HG03469 (cell line): ENCODE measurements around the gene SNED1.

ENCODE experiments used
- ATAC-seq: cut with Tn5 transposase; IDR thresholded peaks from one replicate; pipeline ENCODE4 v1.9.1; 2021; ENCODE audit warnings: mild to moderate bottlenecking, moderate library complexity, moderate number of reproducible peaks; ENCODE audit not compliant: unreplicated experiment

The SNED1 gene

GRCh38 chr2:240991378-240992263 is 6.8 kb upstream of the SNED1 start:
- no peak for ATAC-seq

GRCh38 chr2:240992572-240993291 is 5.7 kb upstream of the SNED1 start:
- no peak for ATAC-seq

DNA sequence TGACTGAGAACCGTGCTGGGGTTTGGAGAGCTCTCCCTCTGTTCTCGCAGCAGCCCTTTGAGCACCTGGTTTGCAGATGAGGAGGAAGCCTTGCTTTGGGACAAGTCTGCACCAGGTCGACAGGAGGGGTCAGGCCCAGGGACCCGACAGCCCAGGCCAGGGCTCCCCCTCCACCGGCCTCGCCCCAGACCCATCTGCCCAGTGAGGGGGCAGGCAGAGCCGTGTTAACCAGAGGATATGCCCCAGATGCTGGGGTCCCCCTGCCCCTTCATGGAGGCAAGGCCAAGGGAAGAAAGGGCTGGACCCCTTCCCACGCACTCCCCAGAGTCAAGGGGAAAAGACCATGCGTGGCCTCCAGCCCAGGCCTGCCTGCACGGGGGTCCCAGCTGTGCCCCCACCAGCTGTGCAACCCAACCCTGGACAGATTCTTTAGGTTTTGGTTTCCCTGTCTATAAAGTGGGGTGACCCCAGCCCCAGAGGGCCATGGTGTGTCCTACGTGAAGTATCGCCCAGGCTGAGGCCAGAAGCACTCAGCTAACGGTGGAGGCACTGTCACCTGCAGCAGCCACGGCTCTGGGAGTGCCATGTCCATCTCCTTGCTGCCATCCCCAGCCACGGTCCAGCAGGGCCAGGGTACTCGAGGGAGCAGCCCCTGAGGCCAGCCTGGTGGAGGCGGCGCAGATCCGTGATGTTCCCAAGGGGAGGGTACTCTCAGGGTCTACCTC is 4.8 kb upstream of the SNED1 start:
- ATAC-seq, result no peak

DNA sequence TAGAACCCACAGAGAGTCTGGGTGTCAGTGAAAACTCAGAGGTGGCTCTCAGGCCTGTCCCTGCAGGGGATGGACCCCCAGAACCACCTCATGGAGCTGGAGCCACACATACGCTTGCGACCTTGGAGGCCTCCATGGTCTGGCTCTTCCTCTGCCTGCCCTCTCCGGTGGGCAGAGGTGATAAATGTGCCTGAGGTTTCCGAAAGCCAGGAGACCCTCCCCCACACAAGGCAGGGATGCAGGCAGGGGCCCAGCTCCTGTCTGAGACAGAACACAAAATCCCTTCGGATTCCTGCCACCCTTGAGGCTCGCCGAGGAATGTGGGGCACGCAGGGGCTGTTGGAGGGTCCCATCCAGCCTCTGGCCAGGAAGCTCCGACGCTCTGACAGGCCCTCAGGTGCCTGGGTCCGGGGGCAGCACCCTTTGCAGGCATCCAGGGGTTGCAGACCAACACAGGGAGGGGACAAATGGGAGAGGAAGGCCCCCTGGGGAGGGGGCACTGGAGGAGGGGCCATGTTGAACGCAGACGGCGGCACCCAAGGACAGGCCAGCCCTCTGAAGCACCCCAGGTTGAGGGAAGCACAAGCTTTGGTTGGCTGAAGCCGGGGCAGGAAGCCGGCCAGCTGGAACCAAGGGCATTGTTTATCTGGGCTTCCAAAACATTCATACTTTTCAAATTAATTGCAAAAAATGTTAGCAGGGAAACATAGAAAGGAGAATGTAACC is 4.1 kb upstream of the SNED1 start:
- ATAC-seq, result no peak

GRCh38 chr2:240995041-240996021 is 3.1 kb upstream of the SNED1 start:
- ATAC-seq, result no peak

DNA sequence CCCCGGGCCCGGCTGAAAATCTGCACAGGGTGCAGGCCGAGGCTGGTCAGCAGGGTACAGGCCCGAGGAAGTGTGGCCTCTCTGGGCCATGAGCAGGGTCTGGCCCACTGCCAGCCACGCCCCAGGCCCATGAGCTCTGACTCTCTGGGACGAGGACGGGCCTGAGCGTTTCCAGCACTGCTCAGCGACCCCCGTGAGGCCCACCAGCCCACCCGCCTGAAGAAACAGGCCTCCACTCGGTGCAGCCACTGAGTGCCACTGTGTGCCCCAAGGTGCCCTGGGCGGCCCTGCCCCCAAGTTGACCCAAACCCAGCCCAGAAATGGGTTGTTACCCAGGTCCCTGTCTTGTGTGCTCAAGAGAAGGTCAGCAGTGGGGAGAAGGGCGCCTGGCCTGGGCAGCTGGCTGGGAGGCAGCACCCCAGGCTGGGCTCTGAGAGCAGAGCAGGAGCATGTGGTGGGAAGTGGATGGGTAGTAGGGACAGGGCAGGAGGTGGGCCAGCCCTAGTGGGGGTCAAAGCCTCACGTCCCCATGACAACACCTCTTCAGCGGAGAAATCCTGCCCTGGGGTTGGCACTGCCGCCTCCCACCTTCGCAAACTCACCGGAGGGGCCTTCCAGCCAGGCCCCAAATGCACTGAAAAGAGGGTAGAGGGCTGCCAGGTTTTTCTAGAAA is 2.1 kb upstream of the SNED1 start:
- ATAC-seq, result no peak

DNA sequence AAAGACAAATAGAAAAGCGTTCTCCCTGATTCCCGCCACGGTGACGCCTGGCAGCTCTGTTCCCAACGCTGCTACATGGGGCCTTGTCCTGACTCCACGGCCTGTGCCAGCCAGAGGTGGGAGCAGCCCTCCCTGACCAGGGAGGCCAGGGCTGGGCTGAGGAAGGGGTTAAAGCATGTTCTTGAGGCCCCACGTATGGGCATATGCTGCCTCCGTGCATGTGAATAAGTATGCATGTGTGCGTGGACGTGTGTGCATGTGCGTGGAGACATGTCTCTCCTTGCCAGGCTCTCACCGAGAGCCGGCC is 1.6 kb upstream of the SNED1 start:
- ATAC-seq, result no peak

DNA sequence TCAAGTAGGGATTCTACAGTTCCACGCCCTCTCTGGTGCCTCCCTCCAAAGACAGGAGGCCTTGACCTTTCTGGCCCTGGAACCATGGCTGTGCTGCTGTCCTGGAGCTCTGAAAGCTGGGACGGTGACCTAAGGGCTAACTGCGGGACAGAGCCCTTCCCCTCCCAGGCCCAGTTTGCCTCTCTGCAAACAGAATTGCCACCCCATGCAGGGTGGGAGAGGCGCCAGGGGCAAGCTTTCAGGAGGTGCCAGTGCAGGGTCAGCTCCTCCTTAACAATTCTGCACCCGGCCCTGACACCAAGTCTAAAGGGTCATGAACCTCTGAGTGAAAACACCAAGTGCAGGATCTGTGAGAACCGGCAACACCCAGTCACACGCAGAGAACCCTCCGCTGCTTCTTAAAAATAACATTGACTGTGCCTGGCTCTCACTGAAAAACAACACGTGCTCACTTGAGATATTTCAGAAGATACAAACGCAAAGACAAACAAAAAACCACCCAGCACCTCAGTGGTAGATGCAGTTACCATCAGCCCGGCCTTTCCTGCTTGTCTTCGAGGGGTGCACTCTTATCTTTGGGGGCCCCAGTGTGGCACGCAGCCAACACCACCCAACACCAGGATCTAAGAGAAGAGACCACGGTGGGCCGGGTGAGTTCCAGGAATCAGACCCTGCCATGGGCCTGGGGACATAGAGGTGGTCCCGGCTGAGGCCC is 1.1 kb upstream of the SNED1 start:
- no peak for ATAC-seq

- ATAC-seq, result no peak
These were observed 232 bp downstream of the SNED1 start for GRCh38 chr2:240998706-240998994.

DNA sequence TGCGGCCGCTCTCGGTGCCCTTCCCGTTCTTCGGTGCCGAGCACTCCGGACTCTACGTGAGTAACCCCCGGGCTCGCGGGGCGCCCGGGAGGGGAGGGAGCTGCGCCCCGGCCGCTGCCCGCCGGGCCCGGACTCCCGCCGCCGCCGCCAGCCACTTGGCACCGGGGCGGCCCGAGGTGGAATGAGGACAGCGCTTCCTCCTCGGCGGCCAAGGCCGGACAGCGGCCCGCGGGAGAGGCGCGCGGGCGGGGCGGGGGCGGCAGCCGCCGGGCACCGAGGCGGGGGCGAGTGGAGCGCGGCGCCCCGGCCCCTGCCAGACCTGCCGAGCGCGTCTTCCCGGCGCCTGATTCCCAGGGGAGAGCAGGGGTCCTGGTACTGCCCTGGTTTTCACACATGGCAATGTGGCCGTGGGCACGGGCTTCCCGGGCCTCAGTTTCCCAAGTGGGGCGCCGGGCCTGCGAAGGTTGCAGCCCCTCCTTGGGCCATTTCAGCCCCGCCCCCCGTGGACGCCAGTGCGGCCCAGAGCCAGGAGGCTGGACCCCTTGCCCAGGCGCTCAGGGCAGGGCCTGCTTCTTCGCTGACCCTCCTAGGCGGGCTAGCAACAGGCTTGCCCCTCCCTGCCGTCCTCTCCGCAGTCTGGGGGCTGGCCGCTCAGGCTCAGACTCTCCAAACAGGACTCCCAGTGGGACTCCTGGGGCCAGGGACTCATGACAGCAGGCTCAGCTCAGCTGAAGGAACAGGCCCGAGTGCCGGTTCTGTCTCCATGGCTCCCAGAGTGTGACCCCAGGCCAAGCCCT is 775 bp downstream of the SNED1 start:
- no peak for ATAC-seq

DNA sequence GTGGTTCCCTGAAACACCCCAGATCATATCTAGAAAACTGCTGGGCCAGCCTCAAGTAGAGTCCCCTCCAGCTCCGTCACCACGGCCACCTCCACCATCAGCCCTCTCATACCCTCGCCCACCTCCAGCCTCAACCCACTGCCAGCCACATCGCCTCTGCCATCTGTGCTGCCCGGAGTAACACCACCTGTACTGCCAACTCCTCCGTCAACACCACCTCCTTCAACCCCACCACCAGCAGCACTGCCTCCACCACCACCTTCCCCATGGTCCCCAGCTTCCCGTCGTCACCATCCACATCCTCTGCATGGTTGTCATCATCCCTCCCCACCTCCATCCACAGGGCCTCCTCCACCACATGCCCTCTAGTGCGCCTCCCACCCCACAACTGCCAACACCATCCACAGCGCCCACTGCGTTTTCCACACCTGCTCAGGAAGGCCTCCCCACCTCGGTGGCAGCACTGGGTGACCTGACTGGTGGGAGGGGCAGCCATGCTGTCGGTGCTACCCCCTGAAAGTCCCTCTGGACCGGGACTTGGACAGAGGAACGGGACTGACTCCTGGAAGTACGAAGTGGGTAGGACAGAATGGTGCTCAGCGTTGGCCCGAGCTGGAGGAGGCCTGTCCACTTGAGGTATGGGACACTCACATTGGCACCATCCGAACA is 1.6 kb downstream of the SNED1 start:
- no peak for ATAC-seq

DNA sequence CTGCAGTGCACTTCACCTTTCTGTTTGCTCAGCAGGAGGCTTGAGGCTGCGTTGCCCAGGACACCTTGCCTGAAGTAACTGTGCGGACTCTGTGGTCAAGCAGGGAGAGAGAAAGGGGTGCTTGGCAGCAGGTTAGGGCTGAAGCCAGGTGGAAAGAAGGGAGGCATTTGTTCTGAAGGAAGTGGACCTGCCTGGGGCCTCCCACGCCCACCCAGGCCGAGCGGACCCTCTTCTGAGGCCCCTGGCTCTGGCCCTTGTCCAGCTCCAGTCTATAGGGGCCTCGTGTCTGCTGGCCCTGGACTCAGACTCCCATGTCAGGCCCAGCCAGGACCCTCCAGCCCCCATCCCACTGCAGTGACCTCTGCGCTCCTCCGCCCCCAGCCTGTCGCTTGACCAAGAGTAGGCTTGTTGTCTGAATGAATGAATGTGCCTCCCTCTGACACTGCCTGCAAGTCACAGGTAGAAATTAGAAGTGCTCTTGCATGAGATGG is 2.5 kb downstream of the SNED1 start:
- ATAC-seq, result no peak

GRCh38 chr2:241001413-241002274 is 3.2 kb downstream of the SNED1 start:
- no peak for ATAC-seq

DNA sequence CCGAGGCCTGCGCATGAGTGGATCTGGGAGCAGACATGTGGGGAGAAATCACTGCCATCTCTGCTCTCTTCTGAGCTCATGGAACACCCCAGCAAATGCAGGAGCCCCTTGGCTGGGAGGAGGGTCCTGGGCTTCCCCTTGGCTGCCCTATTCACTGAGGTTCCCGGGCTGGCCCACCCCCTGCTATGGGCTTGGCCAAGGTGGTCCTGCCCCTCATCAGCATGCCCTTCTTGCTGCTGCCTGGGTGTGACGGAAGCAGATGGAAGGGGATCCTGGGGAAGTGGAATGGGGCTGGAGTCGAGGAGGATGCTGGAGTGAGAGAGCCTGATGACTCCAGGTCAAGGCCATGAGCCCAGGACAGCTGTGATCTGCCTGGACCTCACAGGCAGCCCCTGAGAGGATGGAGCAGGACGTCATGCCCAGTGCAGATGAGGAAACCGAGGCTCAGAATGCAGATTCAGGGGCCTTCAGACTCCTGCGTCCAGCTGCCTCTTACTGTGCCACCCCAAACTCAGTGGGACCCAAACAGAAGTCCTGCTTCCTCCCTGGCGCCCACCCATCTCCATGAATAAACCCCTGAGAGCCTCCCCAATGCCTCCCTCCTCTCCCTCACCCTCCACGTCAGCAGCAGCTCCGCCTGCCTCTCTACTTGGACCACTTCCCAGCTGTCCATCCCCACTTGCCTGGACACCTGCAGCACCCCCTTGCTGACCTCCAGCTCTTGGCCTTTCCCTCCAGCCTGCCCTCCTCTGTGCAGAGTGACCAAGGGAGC is 4.0 kb downstream of the SNED1 start:
- no peak for ATAC-seq

DNA sequence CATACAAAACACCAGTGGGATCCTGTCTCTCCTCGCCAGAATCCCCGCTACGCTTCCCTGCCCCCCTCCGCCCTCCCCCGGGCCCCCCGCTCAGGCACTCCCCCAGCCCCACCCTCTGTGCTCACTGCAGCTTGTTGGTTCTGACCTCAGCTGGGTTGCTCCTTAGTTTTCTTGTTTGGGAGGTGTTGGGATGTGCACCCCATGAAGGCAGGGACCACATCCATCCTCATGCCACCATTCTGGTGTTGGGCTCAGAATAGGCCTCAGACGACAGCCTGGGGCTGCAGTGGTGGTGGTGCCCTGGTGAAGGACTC is 4.6 kb downstream of the SNED1 start:
- ATAC-seq, result no peak

GRCh38 chr2:241003369-241003768 is 5.0 kb downstream of the SNED1 start:
- no peak for ATAC-seq
